22Rv1 (cell line): ENCODE measurements around the gene ZNF761.
"Not testable (repeated sequence)": the region's sequence is repeated elsewhere in the genome, so short reads cannot be mapped to it uniquely, and the experiment has no call there.

ENCODE experiments used
- CTCF ChIP-seq: fragments of 450-650 bp; IDR thresholded peaks from 2 replicates; pipeline ENCODE4 v1.5.1; 2017; ENCODE audit warnings: mild to moderate bottlenecking
- ZFX ChIP-seq: fragments of 450-650 bp; IDR thresholded peaks from 2 replicates; pipeline ENCODE4 v1.6.1; 2017; ENCODE audit warnings: antibody characterized with exemption, borderline replicate concordance

DNA sequence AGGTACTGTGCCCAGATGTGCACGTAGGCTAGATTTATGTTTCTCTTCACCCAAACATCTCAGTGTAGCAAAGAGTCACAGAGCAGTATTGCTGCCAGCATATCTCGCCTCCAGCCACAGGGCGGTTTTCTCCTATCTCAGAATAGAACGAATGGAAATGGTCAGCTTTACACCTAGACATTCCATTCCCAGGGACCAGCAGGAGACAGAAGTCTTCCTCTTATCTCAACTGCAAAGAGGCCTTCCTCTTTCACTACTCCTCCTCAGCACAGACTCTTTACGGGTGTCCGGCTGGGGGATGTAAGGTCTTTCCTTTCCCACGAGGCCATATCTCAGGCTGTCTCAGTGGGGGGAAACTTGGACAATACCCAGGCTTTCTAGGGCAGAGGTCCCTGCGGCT lies 36.8 kb downstream of the ZNF761 start:
- TF ChIP-seq CTCF, ZFX: not testable (repeated sequence)
